Measurements from ENCODE around the gene PAM. TPM values are rescaled to one million over a fixed set of nuclear protein-coding genes. Genes with fewer than 3 reads are reported as not detected.

The PAM gene
- total RNA-seq, 1 experiment from 2014 or later: 257 TPM

DNA sequence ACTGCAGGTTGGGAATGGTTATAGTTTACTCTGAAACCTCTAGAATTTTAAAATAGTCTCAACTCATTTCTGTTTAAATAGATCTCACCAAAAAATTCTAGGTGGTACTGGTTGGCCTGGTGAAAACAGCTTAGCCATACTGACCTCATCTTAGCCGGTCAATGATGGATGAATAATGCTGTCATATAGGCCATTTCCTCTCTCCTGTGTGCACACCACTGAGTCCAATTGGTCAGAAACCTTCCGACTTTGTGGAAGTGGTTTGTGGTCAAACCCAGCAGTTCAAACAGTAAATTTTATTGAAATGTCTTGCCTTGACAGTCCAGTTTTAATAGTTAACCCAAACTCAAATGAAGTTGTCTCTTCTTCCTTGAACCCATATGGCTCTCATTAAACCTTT is 266.2 kb downstream of the PAM start:
- H3K36me3 ChIP-seq (ENCODE audit: control insufficient read depth in 1 of 2, insufficient read depth in 2 of 2, low read length in 2 of 2): peaks cover 12% of the 10 kb centered on the region in 2 experiments; a peak in 2 of 4 replicates
- TF ChIP-seq, protein P1, sequence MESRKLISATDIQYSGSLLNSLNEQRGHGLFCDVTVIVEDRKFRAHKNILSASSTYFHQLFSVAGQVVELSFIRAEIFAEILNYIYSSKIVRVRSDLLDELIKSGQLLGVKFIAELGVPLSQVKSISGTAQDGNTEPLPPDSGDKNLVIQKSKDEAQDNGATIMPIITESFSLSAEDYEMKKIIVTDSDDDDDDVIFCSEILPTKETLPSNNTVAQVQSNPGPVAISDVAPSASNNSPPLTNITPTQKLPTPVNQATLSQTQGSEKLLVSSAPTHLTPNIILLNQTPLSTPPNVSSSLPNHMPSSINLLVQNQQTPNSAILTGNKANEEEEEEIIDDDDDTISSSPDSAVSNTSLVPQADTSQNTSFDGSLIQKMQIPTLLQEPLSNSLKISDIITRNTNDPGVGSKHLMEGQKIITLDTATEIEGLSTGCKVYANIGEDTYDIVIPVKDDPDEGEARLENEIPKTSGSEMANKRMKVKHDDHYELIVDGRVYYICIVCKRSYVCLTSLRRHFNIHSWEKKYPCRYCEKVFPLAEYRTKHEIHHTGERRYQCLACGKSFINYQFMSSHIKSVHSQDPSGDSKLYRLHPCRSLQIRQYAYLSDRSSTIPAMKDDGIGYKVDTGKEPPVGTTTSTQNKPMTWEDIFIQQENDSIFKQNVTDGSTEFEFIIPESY (IDR thresholded peaks at IDR 0.05; ENCODE audit: extremely low read depth, insufficient replicate concordance, low read length): no peak
- TF ChIP-seq SRF (IDR thresholded peaks at IDR 0.05; ENCODE audit: low read depth): no peak
- TF ChIP-seq, protein P2, sequence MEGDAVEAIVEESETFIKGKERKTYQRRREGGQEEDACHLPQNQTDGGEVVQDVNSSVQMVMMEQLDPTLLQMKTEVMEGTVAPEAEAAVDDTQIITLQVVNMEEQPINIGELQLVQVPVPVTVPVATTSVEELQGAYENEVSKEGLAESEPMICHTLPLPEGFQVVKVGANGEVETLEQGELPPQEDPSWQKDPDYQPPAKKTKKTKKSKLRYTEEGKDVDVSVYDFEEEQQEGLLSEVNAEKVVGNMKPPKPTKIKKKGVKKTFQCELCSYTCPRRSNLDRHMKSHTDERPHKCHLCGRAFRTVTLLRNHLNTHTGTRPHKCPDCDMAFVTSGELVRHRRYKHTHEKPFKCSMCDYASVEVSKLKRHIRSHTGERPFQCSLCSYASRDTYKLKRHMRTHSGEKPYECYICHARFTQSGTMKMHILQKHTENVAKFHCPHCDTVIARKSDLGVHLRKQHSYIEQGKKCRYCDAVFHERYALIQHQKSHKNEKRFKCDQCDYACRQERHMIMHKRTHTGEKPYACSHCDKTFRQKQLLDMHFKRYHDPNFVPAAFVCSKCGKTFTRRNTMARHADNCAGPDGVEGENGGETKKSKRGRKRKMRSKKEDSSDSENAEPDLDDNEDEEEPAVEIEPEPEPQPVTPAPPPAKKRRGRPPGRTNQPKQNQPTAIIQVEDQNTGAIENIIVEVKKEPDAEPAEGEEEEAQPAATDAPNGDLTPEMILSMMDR (IDR thresholded peaks at IDR 0.05 in 2 of 3, conservative IDR thresholded peaks at IDR 0.05 in 1 of 3; ENCODE audit: borderline replicate concordance in 1 of 3, insufficient read depth in 1 of 3, low read depth in 2 of 3, low read length in 2 of 3): no peak
- no peak for TF ChIP-seq TCF7L2 (IDR thresholded peaks at IDR 0.05; ENCODE audit: borderline replicate concordance, extremely low read depth, insufficient read depth, insufficient read length)
- H3K9ac ChIP-seq (ENCODE audit: low read length): no peak overlapping the region
- no peaks in the 10 kb centered on the region for H3K79me2 ChIP-seq (ENCODE audit: insufficient read depth, low read length)
- H3K9me3 ChIP-seq (ENCODE audit: control insufficient read depth in 1 of 2, insufficient read depth in 1 of 2, low read depth in 1 of 2, low read length in 2 of 2): no peaks in the 10 kb centered on the region
- CTCF ChIA-PET: no interaction called here
- BruUV-seq (replicated peaks): no TSS peak
- intact Hi-C loops (cut with micrococcal nuclease): no loop called here
- H3K4me2 ChIP-seq (ENCODE audit: low read length): no peak overlapping the region
- no peak for ATAC-seq
- H3K4me1 ChIP-seq (ENCODE audit: control insufficient read depth in 1 of 2, insufficient read depth in 2 of 2, low read length in 2 of 2): no peaks in the 10 kb centered on the region
- RAD21 ChIA-PET (ENCODE audit: low non-redundant PET in 1 of 2, low total read pairs in 2 of 2, uncharacterized antibody in 2 of 2, unreplicated experiment in 2 of 2): no interaction called here
- H3K27ac ChIP-seq (ENCODE audit: low read depth, low read length): no peak overlapping the region
- H3K27me3 ChIP-seq (ENCODE audit: insufficient read depth, low read length): no peaks in the 10 kb centered on the region
- H4K20me1 ChIP-seq (ENCODE audit: insufficient read depth): no peaks in the 10 kb centered on the region
- no peaks in the 10 kb centered on the region for H3K9me2 ChIP-seq (ENCODE audit: insufficient read depth)
- POLR2A ChIA-PET: no interaction called here
- H3K4me3 ChIP-seq (replicated peaks in 1 of 2; ENCODE audit: low read depth in 1 of 2, low read length in 2 of 2): no peak overlapping the region
- DNase-seq (ENCODE audit: low read depth, low spot score): no peak
- H2AFZ ChIP-seq (ENCODE audit: low read depth, low read length, poor library complexity, severe bottlenecking): no peak overlapping the region

DNA sequence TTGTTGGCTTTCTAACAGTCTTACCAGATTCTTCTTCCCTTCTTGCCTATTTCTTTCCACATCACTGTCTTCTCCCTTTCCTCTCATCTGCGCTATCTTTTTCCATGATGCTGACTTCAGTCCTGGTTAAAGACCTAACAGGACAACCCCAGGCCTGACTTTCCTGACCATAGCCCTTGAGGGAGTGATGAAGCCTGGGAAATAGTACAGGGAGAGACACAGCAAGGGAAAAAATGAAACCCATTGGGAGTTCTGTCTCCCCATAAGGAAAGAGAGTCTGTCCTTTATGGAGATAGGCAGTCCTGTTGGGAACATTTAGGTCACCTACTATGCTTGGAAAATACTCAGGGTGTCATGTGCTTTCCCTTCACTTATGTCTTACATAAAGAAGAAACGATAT is 272.2 kb downstream of the PAM start:
- Histone ChIP-seq H3K27ac (ENCODE audit: low read depth, low read length) (no peak overlapping the region), H3K4me3 (replicated peaks in 1 of 2; ENCODE audit: low read depth in 1 of 2, low read length in 2 of 2) (no peak overlapping the region), H2AFZ (ENCODE audit: low read depth, low read length, poor library complexity, severe bottlenecking) (no peak overlapping the region), H3K4me2 (ENCODE audit: low read length) (no peak overlapping the region), H3K4me1 (ENCODE audit: control insufficient read depth in 1 of 2, insufficient read depth in 2 of 2, low read length in 2 of 2) (no peaks in the 10 kb centered on the region), H3K9me3 (ENCODE audit: control insufficient read depth in 1 of 2, insufficient read depth in 1 of 2, low read depth in 1 of 2, low read length in 2 of 2) (no peaks in the 10 kb centered on the region), H3K27me3 (ENCODE audit: insufficient read depth, low read length) (no peaks in the 10 kb centered on the region), H4K20me1 (ENCODE audit: insufficient read depth) (no peaks in the 10 kb centered on the region), H3K79me2 (ENCODE audit: insufficient read depth, low read length) (no peaks in the 10 kb centered on the region), H3K36me3 (ENCODE audit: control insufficient read depth in 1 of 2, insufficient read depth in 2 of 2, low read length in 2 of 2) (peaks cover 4 to 19% of the 10 kb centered on the region in 2 experiments; a peak in 3 of 4 replicates), H3K9ac (ENCODE audit: low read length) (no peak overlapping the region), H3K9me2 (ENCODE audit: insufficient read depth) (no peaks in the 10 kb centered on the region)
- DNase-seq (ENCODE audit: low read depth, low spot score) (no peak), ATAC-seq (no peak)
- ChIA-PET POLR2A (no interaction called here), CTCF (no interaction called here), RAD21 (ENCODE audit: low non-redundant PET in 1 of 2, low total read pairs in 2 of 2, uncharacterized antibody in 2 of 2, unreplicated experiment in 2 of 2) (no interaction called here)
- intact Hi-C loops (cut with micrococcal nuclease): no loop called here
- no TSS peak for BruUV-seq (replicated peaks)
- TF ChIP-seq EZH2phosphoT487 (IDR thresholded peaks at IDR 0.05; ENCODE audit: borderline replicate concordance) (no peak), EZH2 (IDR thresholded peaks at IDR 0.05) (no peak), SIN3A (IDR thresholded peaks at IDR 0.05; ENCODE audit: low read depth) (no peak), ELF1 (IDR thresholded peaks at IDR 0.05; ENCODE audit: borderline replicate concordance, low read depth) (no peak), YY1 (IDR thresholded peaks at IDR 0.05; ENCODE audit: extremely low read depth, insufficient replicate concordance, low read depth, low read length) (no peak)
- TF ChIP-seq, protein P1 (IDR thresholded peaks at IDR 0.05; ENCODE audit: extremely low read depth, insufficient replicate concordance, low read length): no peak
- TF ChIP-seq, protein P2 (IDR thresholded peaks at IDR 0.05 in 2 of 3, conservative IDR thresholded peaks at IDR 0.05 in 1 of 3; ENCODE audit: borderline replicate concordance in 1 of 3, insufficient read depth in 1 of 3, low read depth in 2 of 3, low read length in 2 of 3): no peak
